ENCODE results near the gene BARHL2. TPM values are rescaled to one million over a fixed set of nuclear protein-coding genes. Genes with fewer than 3 reads are reported as not detected.

Gene BARHL2
- total RNA-seq, 1 experiment from 2014 or later, result not detected

DNA sequence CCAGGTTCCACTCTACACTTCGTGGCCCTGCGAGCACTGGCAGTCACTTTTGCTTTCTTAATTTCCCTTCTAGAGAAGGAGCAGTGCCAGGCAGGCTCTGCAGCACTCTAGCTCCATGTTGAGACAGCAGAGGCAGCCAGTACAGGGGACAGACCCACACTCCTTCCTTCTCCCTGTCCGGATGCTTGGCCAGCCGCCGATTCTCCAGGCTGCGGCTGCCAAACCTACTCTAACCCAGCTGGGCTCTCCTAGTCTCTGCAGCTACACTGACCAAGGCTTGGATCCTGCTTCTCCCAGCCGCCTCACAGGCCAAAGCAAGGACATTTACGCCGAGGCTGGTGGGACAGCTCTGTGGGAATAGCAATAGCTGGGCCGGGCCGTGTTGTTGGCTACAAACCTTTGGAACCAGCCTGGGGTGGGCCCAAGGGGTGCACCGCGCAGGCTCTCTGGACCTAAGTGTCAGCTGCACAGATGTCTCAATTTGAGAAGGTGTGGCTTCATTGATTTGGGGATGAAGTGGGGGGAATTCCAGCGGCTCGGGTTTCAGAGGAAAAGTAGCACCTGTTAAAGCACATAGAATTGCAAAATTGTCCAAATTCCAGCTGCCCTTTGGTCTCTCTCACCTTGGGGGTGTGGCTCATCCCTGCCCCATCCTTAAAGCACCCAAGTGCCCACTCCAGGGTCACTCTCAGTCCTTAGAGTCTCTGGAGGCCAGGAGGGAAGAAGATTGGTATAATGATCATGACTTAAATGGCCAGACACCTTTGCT lies 3.2 kb downstream of the BARHL2 start:
- CTCF ChIA-PET, result no interaction called here
- TF ChIP-seq, protein P1, sequence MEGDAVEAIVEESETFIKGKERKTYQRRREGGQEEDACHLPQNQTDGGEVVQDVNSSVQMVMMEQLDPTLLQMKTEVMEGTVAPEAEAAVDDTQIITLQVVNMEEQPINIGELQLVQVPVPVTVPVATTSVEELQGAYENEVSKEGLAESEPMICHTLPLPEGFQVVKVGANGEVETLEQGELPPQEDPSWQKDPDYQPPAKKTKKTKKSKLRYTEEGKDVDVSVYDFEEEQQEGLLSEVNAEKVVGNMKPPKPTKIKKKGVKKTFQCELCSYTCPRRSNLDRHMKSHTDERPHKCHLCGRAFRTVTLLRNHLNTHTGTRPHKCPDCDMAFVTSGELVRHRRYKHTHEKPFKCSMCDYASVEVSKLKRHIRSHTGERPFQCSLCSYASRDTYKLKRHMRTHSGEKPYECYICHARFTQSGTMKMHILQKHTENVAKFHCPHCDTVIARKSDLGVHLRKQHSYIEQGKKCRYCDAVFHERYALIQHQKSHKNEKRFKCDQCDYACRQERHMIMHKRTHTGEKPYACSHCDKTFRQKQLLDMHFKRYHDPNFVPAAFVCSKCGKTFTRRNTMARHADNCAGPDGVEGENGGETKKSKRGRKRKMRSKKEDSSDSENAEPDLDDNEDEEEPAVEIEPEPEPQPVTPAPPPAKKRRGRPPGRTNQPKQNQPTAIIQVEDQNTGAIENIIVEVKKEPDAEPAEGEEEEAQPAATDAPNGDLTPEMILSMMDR (IDR thresholded peaks at IDR 0.05; ENCODE audit: unreplicated experiment), result no peak
- no peak for DNase-seq
- peaks cover 4% of the 10 kb centered on the region for H3K9me3 Mint-ChIP-seq (ENCODE audit: low read depth, unreplicated experiment)
- H3K27me3 Mint-ChIP-seq (ENCODE audit: unreplicated experiment), result peaks cover 71% of the 10 kb centered on the region
- no peak overlapping the region for H3K4me3 Mint-ChIP-seq (ENCODE audit: low read depth, unreplicated experiment)
- no TSS peak for BruUV-seq (replicated peaks)
- H3K27ac Mint-ChIP-seq (ENCODE audit: unreplicated experiment), result no peak overlapping the region
- H3K36me3 Mint-ChIP-seq (ENCODE audit: insufficient read depth, unreplicated experiment), result no peaks in the 10 kb centered on the region
- intact Hi-C loops (cut with micrococcal nuclease; ENCODE audit: unreplicated experiment), result no loop called here
- H3K4me1 Mint-ChIP-seq (ENCODE audit: low read depth, unreplicated experiment), result no peaks in the 10 kb centered on the region

GRCh38 chr1:90712915-90713730 lies 4.0 kb downstream of the BARHL2 start:
- no peak overlapping the region for H3K27ac Mint-ChIP-seq (ENCODE audit: unreplicated experiment)
- H3K4me1 Mint-ChIP-seq (ENCODE audit: low read depth, unreplicated experiment), result no peaks in the 10 kb centered on the region
- peaks cover 79% of the 10 kb centered on the region for H3K27me3 Mint-ChIP-seq (ENCODE audit: unreplicated experiment)
- intact Hi-C loops (cut with micrococcal nuclease; ENCODE audit: unreplicated experiment), result no loop called here
- TF ChIP-seq, protein P1 (IDR thresholded peaks at IDR 0.05; ENCODE audit: unreplicated experiment), result no peak
- H3K4me3 Mint-ChIP-seq (ENCODE audit: low read depth, unreplicated experiment), result no peak overlapping the region
- BruUV-seq (replicated peaks), result no TSS peak
- CTCF ChIA-PET, result no interaction called here
- no peak for DNase-seq
- H3K36me3 Mint-ChIP-seq (ENCODE audit: insufficient read depth, unreplicated experiment), result no peaks in the 10 kb centered on the region
- H3K9me3 Mint-ChIP-seq (ENCODE audit: low read depth, unreplicated experiment), result peaks cover 4% of the 10 kb centered on the region

GRCh38 chr1:90712153-90712856 lies 4.8 kb downstream of the BARHL2 start:
- no peak for DNase-seq
- no peak overlapping the region for H3K27ac Mint-ChIP-seq (ENCODE audit: unreplicated experiment)
- intact Hi-C loops (cut with micrococcal nuclease; ENCODE audit: unreplicated experiment), result no loop called here
- no peaks in the 10 kb centered on the region for H3K36me3 Mint-ChIP-seq (ENCODE audit: insufficient read depth, unreplicated experiment)
- BruUV-seq (replicated peaks), result no TSS peak
- H3K27me3 Mint-ChIP-seq (ENCODE audit: unreplicated experiment), result peaks cover 87% of the 10 kb centered on the region
- no peak overlapping the region for H3K4me3 Mint-ChIP-seq (ENCODE audit: low read depth, unreplicated experiment)
- CTCF ChIA-PET, result no interaction called here
- TF ChIP-seq, protein P1 (IDR thresholded peaks at IDR 0.05; ENCODE audit: unreplicated experiment), result no peak
- no peaks in the 10 kb centered on the region for H3K4me1 Mint-ChIP-seq (ENCODE audit: low read depth, unreplicated experiment)
- H3K9me3 Mint-ChIP-seq (ENCODE audit: low read depth, unreplicated experiment), result peaks cover 3% of the 10 kb centered on the region

DNA sequence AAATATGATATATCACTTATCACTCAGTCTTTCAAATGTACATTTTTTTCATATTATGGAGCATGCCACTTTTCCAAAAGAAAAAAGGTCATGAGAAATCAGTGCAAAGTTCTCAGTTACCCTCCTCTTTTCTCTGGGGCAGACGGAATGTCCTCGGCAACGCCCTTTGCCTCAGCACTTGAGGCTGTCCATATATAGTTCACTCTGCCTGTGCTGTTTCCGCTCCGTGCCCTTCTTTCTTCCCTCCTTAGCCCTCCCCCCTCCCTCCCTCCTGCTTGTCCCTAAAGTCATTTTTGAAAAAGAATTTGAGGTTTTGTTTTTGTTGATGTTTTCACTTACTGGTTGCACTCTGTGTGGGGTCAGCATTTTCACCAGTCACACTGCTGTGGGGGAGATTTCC lies 5.4 kb downstream of the BARHL2 start:
- no TSS peak for BruUV-seq (replicated peaks)
- TF ChIP-seq, protein P1 (IDR thresholded peaks at IDR 0.05; ENCODE audit: unreplicated experiment), result no peak
- no peak for DNase-seq
- intact Hi-C loops (cut with micrococcal nuclease; ENCODE audit: unreplicated experiment), result no loop called here
- H3K36me3 Mint-ChIP-seq (ENCODE audit: insufficient read depth, unreplicated experiment), result no peaks in the 10 kb centered on the region
- no peaks in the 10 kb centered on the region for H3K4me1 Mint-ChIP-seq (ENCODE audit: low read depth, unreplicated experiment)
- H3K4me3 Mint-ChIP-seq (ENCODE audit: low read depth, unreplicated experiment), result no peak overlapping the region
- H3K27ac Mint-ChIP-seq (ENCODE audit: unreplicated experiment), result no peak overlapping the region
- CTCF ChIA-PET, result interaction anchor here (0.5 kb wide), 1 partner anchor 8 kb away, joined by 4 read pairs; no protein-coding TSS in a partner anchor
- H3K27me3 Mint-ChIP-seq (ENCODE audit: unreplicated experiment), result peaks cover 93% of the 10 kb centered on the region
- no peaks in the 10 kb centered on the region for H3K9me3 Mint-ChIP-seq (ENCODE audit: low read depth, unreplicated experiment)

Data from Calu3 (cell line).